GM13977 (cell line): Measurements from ENCODE around the gene NFIA.

ENCODE experiments used
- DNase-seq: peaks from one replicate; pipeline ENCODE4 v3.0.0; 2012; ENCODE audit warnings: low spot score
- CTCF ChIP-seq: IDR thresholded peaks from 2 replicates; pipeline ENCODE4 v1.5.1; 2012; ENCODE audit warnings: mild to moderate bottlenecking, control low read depth; ENCODE audit not compliant: insufficient read depth; ENCODE audit errors: extremely low read depth, missing control alignments
- in situ Hi-C: fragments of 300-500 bp; cut with MboI; formaldehyde crosslinking; loops from one replicate; pipeline ENCODE4 v1.12.0; 2022; ENCODE audit warnings: low sequenced_read_pairs, low pct_unique_long_range_greater_than_20kb, mixed read lengths, inconsistent platforms; ENCODE audit not compliant: unreplicated experiment

NFIA gene

GRCh38 chr1:61506944-61507500, 424.7 kb downstream of the NFIA start:
- TF ChIP-seq CTCF, result no peak
- in situ Hi-C loops, result no loop called here
- no peak for DNase-seq
